ENCODE measurements around the gene POMT2. TPM values are rescaled to one million over a fixed set of nuclear protein-coding genes. Genes with fewer than 3 reads are reported as not detected.

The POMT2 gene
- total and polyA plus RNA-seq, 2 donors (not counting 3 experiments of a cell fraction or from before 2014, with no cell fraction given), result 19.5 to 48.2 TPM

- no peak overlapping the region for H3K27ac ChIP-seq (ENCODE audit: insufficient read depth, low read depth, low read length)
- H3K4me2 ChIP-seq (ENCODE audit: insufficient read depth, low read length), result no peak overlapping the region
- TF ChIP-seq POLR2A (IDR thresholded peaks at IDR 0.05; ENCODE audit: low read depth, low read length), result no peak
- TF ChIP-seq JUN (IDR thresholded peaks at IDR 0.05; ENCODE audit: borderline replicate concordance, insufficient read depth, insufficient read length, low read depth), result no peak
- TF ChIP-seq, protein P1, sequence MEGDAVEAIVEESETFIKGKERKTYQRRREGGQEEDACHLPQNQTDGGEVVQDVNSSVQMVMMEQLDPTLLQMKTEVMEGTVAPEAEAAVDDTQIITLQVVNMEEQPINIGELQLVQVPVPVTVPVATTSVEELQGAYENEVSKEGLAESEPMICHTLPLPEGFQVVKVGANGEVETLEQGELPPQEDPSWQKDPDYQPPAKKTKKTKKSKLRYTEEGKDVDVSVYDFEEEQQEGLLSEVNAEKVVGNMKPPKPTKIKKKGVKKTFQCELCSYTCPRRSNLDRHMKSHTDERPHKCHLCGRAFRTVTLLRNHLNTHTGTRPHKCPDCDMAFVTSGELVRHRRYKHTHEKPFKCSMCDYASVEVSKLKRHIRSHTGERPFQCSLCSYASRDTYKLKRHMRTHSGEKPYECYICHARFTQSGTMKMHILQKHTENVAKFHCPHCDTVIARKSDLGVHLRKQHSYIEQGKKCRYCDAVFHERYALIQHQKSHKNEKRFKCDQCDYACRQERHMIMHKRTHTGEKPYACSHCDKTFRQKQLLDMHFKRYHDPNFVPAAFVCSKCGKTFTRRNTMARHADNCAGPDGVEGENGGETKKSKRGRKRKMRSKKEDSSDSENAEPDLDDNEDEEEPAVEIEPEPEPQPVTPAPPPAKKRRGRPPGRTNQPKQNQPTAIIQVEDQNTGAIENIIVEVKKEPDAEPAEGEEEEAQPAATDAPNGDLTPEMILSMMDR (IDR thresholded peaks at IDR 0.05; ENCODE audit: extremely low read depth in 1 of 2, insufficient read depth in 1 of 2, low read depth in 1 of 2, low read length in 2 of 2), result no peak
- no peak for TF ChIP-seq MYC (IDR thresholded peaks at IDR 0.05; ENCODE audit: low read depth, low read length)
- no peak for TF ChIP-seq FOS (IDR thresholded peaks at IDR 0.05; ENCODE audit: borderline replicate concordance, insufficient read depth, low read length)
- H3K9me3 ChIP-seq (replicated peaks; ENCODE audit: control insufficient read depth, insufficient read depth, low read length), result no peaks in the 10 kb centered on the region
- no TSS peak for BruUV-seq (replicated peaks)
- H4K20me1 ChIP-seq (replicated peaks; ENCODE audit: control insufficient read depth, extremely low read depth, insufficient read depth, low read length), result no peaks in the 10 kb centered on the region
- no peaks in the 10 kb centered on the region for H3K79me2 ChIP-seq (ENCODE audit: control insufficient read depth, insufficient read depth, low read length)
- dilution Hi-C loops (cut with MboI; ENCODE audit: extremely low pct_ligation_motif_present, low sequenced_read_pairs) (no loop called here), intact Hi-C loops (cut with micrococcal nuclease) (no loop called here)
- no peak overlapping the region for H2AFZ ChIP-seq (ENCODE audit: low read depth, low read length)
- DNase-seq (ENCODE audit: low read depth, low spot score) (no peak), FAIRE-seq (no peak)
- no peak overlapping the region for H3K4me3 ChIP-seq (replicated peaks in 1 of 3; ENCODE audit: insufficient read depth in 1 of 3, low read depth in 1 of 3, low read length in 3 of 3)
- H3K9me1 ChIP-seq (replicated peaks; ENCODE audit: control insufficient read depth, extremely low read depth, insufficient read depth, low read length), result no peaks in the 10 kb centered on the region
- H3K36me3 ChIP-seq (ENCODE audit: control insufficient read depth in 2 of 2, extremely low read depth in 1 of 2, insufficient read depth in 2 of 2, low read length in 2 of 2), result no peaks in the 10 kb centered on the region
- POLR2A ChIA-PET, result no interaction called here
- no peaks in the 10 kb centered on the region for H3K4me1 ChIP-seq (ENCODE audit: control insufficient read depth, extremely low read depth, insufficient read depth, low read length)
- no peaks in the 10 kb centered on the region for H3K27me3 ChIP-seq (ENCODE audit: control insufficient read depth in 2 of 2, insufficient read depth in 2 of 2, low read length in 2 of 2)
- CTCF ChIA-PET, result interaction anchor here (1.0 to 1.2 kb wide), 2 partner anchors 26 to 88 kb away, joined by 4 to 6 read pairs; no protein-coding TSS in a partner anchor
- H3K9ac ChIP-seq (replicated peaks; ENCODE audit: extremely low read depth, insufficient read depth, low read length), result no peak overlapping the region
These were observed 81.3 kb downstream of the POMT2 start for GRCh38 chr14:77239412-77239811.

GRCh38 chr14:77238996-77239395 lies 81.7 kb downstream of the POMT2 start:
- Histone ChIP-seq H4K20me1 (replicated peaks; ENCODE audit: control insufficient read depth, extremely low read depth, insufficient read depth, low read length) (no peaks in the 10 kb centered on the region), H3K27ac (ENCODE audit: insufficient read depth, low read depth, low read length) (no peak overlapping the region), H3K4me2 (ENCODE audit: insufficient read depth, low read length) (no peak overlapping the region), H3K4me1 (ENCODE audit: control insufficient read depth, extremely low read depth, insufficient read depth, low read length) (no peaks in the 10 kb centered on the region), H3K9ac (replicated peaks; ENCODE audit: extremely low read depth, insufficient read depth, low read length) (no peak overlapping the region), H3K4me3 (replicated peaks in 1 of 3; ENCODE audit: insufficient read depth in 1 of 3, low read depth in 1 of 3, low read length in 3 of 3) (no peak overlapping the region), H2AFZ (ENCODE audit: low read depth, low read length) (no peak overlapping the region), H3K9me1 (replicated peaks; ENCODE audit: control insufficient read depth, extremely low read depth, insufficient read depth, low read length) (no peaks in the 10 kb centered on the region), H3K9me3 (replicated peaks; ENCODE audit: control insufficient read depth, insufficient read depth, low read length) (no peaks in the 10 kb centered on the region), H3K79me2 (ENCODE audit: control insufficient read depth, insufficient read depth, low read length) (no peaks in the 10 kb centered on the region), H3K27me3 (ENCODE audit: control insufficient read depth in 2 of 2, insufficient read depth in 2 of 2, low read length in 2 of 2) (no peaks in the 10 kb centered on the region), H3K36me3 (ENCODE audit: control insufficient read depth in 2 of 2, extremely low read depth in 1 of 2, insufficient read depth in 2 of 2, low read length in 2 of 2) (no peaks in the 10 kb centered on the region)
- BruUV-seq (replicated peaks), result no TSS peak
- intact Hi-C loops (cut with micrococcal nuclease) (no loop called here), dilution Hi-C loops (cut with MboI; ENCODE audit: extremely low pct_ligation_motif_present, low sequenced_read_pairs) (no loop called here)
- ChIA-PET POLR2A (no interaction called here), CTCF (interaction anchor here (1.2 kb wide), 1 partner anchor 88 kb away, joined by 4 read pairs; no protein-coding TSS in a partner anchor)
- no peak for TF ChIP-seq POLR2AphosphoS5 (IDR thresholded peaks at IDR 0.05; ENCODE audit: insufficient read depth, low read depth, low read length)
- TF ChIP-seq, protein P1 (IDR thresholded peaks at IDR 0.05; ENCODE audit: extremely low read depth in 1 of 2, insufficient read depth in 1 of 2, low read depth in 1 of 2, low read length in 2 of 2), result no peak
- no peak for TF ChIP-seq JUN (IDR thresholded peaks at IDR 0.05; ENCODE audit: borderline replicate concordance, insufficient read depth, insufficient read length, low read depth)
- TF ChIP-seq EZH2 (IDR thresholded peaks at IDR 0.05; ENCODE audit: borderline replicate concordance, low read depth, low read length, severe bottlenecking), result no peak
- no peak for TF ChIP-seq MYC (IDR thresholded peaks at IDR 0.05; ENCODE audit: low read depth, low read length)
- TF ChIP-seq POLR2A (IDR thresholded peaks at IDR 0.05; ENCODE audit: low read depth, low read length), result no peak
- FAIRE-seq, result no peak
- DNase-seq (ENCODE audit: low read depth, low spot score), result no peak
